GM21529 (cell line): ENCODE results near the gene NEURL1.
"Not testable (repeated sequence)": the region's sequence is repeated elsewhere in the genome, so short reads cannot be mapped to it uniquely, and the experiment has no call there.

Source experiments
- ATAC-seq: cut with Tn5 transposase; IDR thresholded peaks from one replicate; pipeline ENCODE4 v1.9.1; 2021; ENCODE audit not compliant: unreplicated experiment

The NEURL1 gene

GRCh38 chr10:103463499-103463898 is 30.0 kb upstream of the NEURL1 start:
- ATAC-seq, result no peak

GRCh38 chr10:103465411-103466179 is 27.9 kb upstream of the NEURL1 start:
- ATAC-seq, result no peak

- no peak for ATAC-seq
Observed at GRCh38 chr10:103466734-103467133, 26.8 kb upstream of the NEURL1 start.

- peak; percentile 36 for ATAC-seq
Observed at GRCh38 chr10:103467406-103467805, 26.1 kb upstream of the NEURL1 start.

GRCh38 chr10:103469201-103469600 is 24.3 kb upstream of the NEURL1 start:
- ATAC-seq, result no peak

DNA sequence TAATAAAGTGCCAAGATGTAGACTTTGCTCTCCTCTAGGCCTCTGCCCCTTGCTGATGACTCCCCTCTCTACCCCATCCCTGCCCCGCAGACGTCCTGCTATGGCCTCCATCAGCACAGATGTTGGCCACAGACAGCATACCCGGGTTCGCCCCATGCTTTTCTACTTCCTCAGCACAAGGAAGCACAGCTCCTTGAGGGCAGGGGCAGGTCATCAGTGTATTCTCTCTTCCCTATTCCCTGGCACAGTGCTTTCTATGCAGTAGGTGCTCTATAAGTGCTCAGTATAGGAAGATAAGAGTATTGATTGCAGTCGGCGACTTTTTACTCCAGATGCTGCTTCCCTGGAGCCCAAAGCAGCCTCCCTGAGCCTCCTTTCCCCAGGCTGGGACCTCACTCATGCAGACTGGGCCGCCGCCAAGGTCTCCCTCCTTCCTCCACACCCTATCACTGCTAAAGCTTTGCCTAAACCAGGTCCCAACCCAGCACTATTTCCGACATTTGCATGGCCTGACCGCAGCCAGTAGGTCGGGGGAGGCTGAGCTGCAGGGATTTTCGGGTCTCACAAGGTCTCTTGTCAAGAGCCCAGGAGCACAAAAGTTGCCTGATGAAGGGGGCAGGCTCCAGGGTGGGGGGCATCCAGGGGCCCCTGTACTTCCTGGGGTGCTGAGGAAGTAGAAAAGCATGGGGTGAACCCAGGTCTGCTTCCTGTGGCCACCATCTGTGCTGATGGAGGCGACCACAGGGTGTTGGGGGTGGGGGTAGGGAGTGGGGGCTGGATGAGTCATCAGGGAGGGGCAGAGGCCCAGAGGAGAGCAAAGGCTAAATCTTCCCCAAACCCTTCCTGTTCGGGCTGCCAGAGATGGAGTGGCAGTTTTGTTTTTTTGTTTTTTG is 22.5 kb upstream of the NEURL1 start:
- ATAC-seq, result peak; percentile 70

DNA sequence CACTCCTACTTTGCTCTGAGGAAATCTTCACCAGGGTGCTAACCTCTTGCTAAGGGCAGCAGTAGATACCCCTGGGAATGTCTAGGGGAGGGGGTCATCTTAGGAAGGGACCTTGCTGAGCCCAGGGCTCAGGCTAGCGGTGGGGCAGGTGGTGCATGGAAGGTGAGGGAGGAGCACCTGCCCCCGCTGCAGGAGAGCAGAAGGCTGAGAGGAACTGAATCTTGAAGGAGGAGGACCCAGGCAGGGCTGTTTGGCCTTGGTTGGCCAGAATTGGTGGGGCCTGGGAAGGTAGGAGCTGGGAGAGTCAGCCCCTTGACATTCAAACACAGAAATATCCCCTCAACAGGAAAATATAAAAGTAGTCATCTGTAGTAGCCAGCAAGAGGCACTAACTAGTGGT is 21.5 kb upstream of the NEURL1 start:
- ATAC-seq, result peak; percentile 25

DNA sequence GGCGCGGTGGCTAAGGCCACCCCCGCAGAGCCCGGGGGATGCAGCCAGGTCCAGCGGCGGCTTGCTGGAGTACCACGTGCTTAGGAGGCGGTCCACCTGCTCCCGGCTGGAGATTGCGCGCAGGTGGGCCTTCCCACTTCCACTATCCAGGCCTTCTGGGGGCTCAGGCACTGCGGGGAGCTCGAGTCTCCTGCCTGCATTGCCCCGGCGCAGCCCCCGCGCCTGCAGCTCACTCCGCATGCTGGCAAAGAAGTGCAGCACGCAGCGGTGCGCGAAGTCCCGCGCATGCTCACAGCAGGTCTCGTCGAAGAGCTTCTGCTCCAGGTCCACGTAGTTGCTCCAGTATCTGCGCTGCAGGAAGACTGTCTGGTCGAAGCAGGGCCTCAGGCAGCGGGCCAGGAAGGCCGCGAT is 20.2 kb upstream of the NEURL1 start:
- no peak for ATAC-seq

GRCh38 chr10:103474077-103474476 is 19.4 kb upstream of the NEURL1 start:
- ATAC-seq, result no peak

DNA sequence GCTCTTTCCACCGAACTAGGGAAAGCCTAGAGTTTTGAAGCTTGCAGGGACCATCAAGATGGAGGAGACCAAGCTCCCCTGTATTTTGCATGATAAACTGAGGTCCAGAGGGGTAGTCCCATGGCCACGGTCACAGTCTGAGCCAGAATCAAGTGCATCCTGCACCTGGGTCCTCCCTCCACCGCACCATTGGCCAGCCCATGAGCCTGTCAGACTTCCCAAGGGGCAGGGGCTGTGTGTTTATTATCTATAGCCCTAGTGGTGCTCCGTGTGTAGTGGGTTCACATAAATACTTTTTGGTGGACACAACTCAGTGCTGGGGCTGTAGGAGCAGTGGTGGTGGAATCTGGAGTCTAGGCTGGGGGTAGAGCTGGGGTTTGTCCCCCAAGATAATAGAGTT is 18.1 kb upstream of the NEURL1 start:
- ATAC-seq, result no peak

GRCh38 chr10:103476046-103476768 is 17.3 kb upstream of the NEURL1 start:
- ATAC-seq, result peak; percentile 45

GRCh38 chr10:103478671-103479070 is 14.8 kb upstream of the NEURL1 start:
- ATAC-seq, result no peak

GRCh38 chr10:103479135-103479534 is 14.4 kb upstream of the NEURL1 start, which contains the start of gene CALHM3:
TSS of gene CALHM3 (minus strand) at chr10:103479240. CDS start at chr10:103479032, 208 bp downstream.
- no peak for ATAC-seq

- ATAC-seq, result no peak
Observed at GRCh38 chr10:103480521-103480920, 13.0 kb upstream of the NEURL1 start.

DNA sequence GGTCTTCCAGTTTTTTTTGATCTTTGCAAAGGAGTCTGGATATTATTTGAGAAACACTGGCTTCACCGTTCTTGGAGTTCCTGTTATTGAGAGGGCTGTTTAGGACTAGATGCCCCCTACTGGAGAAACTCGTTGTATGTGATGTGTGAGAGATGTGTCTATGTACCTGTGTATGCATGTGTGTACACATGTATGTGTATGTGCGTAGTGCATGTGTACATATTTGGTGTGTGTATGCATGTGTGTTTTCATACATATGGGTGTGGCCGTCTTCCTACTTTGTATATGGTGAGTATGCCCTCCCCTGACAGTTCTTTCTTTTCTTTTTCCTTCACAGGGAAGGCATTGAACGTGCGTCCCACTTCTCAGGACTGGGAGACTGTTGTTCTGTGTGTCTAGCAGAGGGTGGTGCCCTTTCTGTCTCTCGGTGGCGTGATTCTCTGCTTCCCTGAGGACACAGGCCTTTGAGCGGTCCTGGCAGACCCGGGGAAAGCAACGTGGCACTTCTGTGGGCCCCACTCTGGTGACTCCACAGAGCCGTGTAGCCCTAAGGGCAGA is 11.5 kb upstream of the NEURL1 start:
- peak; percentile 75 for ATAC-seq

DNA sequence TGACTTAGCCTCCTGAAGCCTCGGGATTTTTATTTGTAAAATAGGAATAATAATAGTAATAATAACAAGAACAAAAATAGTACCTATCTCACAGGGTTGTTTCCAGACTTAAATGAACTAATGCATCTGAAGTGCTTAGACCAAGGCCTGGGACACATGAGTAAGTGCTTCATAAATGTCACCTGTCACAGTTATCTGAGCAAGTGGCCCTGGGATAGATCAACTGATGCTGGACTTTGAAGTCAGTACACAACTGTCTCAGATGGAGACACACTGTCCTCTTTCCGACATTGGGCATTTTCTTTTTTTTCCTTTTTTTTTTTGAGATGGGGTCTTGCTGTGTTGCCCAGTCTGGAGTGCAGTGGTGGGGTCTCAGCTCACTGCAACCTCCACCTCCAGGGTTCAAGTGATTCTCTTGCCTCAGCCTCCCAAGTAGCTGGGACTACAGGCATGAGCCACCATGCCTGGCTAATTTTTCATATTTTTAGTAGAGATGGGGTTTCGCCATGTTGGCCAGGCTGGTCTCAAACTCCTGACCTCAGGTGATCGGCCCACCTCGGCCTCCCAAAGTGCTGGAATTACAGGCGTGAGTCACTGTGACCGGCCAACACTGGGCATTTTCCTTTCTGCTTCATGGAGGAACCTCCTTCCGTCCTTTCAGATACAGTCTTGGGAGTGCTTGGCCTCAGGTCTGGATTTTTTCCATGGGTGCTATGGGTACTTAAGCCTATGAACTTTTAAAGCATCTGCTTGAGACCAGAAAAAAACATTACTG is 6.7 kb upstream of the NEURL1 start:
- ATAC-seq, result not testable (repeated sequence)

GRCh38 chr10:103487410-103487708 is 6.1 kb upstream of the NEURL1 start:
- ATAC-seq, result no peak

GRCh38 chr10:103490986-103491314 is 2.6 kb upstream of the NEURL1 start:
- peak; percentile 19 for ATAC-seq

- no peak for ATAC-seq
Observed at GRCh38 chr10:103491729-103492364, 1.7 kb upstream of the NEURL1 start.

DNA sequence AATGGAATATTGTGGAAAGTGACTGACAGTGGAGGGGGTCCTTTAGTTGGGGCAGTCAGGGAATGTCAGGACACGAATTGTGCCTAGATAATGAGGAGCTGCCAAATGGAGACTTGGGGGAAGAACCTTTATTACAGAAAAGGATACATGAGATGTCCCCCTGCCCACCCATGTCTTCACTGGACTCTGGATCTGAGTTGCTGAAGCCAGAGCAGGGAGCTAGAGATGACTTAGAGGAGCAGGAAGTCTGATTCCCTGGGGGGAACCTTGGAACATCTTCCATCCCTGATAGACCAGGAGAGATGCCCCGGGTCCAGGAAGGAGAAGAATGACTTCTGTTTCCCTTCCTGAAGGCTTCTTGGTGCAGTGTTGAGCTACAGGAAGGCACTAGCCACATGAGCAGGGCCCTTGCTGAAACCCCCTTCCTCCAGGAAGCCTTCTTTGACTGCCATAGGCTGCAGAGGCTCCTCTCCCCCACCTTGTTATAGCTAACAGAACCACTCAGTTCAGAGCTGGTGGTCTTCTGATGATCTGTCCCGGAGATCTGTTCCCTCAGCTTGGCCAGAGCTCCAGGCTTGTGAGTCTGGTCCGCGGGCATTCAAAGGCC is 747 bp upstream of the NEURL1 start:
- ATAC-seq, result no peak
